Measurements from ENCODE around the gene NKD2.

NKD2 gene

GRCh38 chr5:1009359-1010180, 968 bp downstream of the NKD2 start:
- no peaks in the 10 kb centered on the region for H3K36me3 ChIP-seq (ENCODE audit: control insufficient read depth, insufficient read depth, low read length)
- peaks cover 55% of the 10 kb centered on the region for H3K27me3 ChIP-seq (ENCODE audit: control insufficient read depth, insufficient read depth, low read length)
- H3K9me3 ChIP-seq (ENCODE audit: control insufficient read depth, insufficient read depth, low read depth, low read length) = no peaks in the 10 kb centered on the region
- H3K27ac ChIP-seq (ENCODE audit: low read depth, low read length) = no peak overlapping the region
- peak overlapping the region; percentile 48 for H3K4me3 ChIP-seq (ENCODE audit: low read depth, low read length)
- no peak overlapping the region for H3K9ac ChIP-seq (ENCODE audit: low read length)
- peaks cover 22% of the 10 kb centered on the region for H3K4me1 ChIP-seq (ENCODE audit: control insufficient read depth, insufficient read depth, low read length)

GRCh38 chr5:1010181-1010510, 1.5 kb downstream of the NKD2 start:
- Histone ChIP-seq H3K36me3 (ENCODE audit: control insufficient read depth, insufficient read depth, low read length) (no peaks in the 10 kb centered on the region), H3K27ac (ENCODE audit: low read depth, low read length) (no peak overlapping the region), H3K27me3 (ENCODE audit: control insufficient read depth, insufficient read depth, low read length) (peaks cover 49% of the 10 kb centered on the region), H3K4me1 (ENCODE audit: control insufficient read depth, insufficient read depth, low read length) (peaks cover 22% of the 10 kb centered on the region), H3K9ac (ENCODE audit: low read length) (no peak overlapping the region), H3K4me3 (ENCODE audit: low read depth, low read length) (peak overlapping the region; percentile 48; the same call in 1 of the 2 replicates), H3K9me3 (ENCODE audit: control insufficient read depth, insufficient read depth, low read depth, low read length) (no peaks in the 10 kb centered on the region)

- H3K4me3 ChIP-seq (ENCODE audit: low read depth, low read length) = no peak overlapping the region
- H3K9me3 ChIP-seq (ENCODE audit: control insufficient read depth, insufficient read depth, low read depth, low read length) = no peaks in the 10 kb centered on the region
- H3K27ac ChIP-seq (ENCODE audit: low read depth, low read length) = no peak overlapping the region
- H3K9ac ChIP-seq (ENCODE audit: low read length) = no peak overlapping the region
- peaks cover 44% of the 10 kb centered on the region for H3K27me3 ChIP-seq (ENCODE audit: control insufficient read depth, insufficient read depth, low read length)
- H3K36me3 ChIP-seq (ENCODE audit: control insufficient read depth, insufficient read depth, low read length) = no peaks in the 10 kb centered on the region
- H3K4me1 ChIP-seq (ENCODE audit: control insufficient read depth, insufficient read depth, low read length) = peaks cover 22% of the 10 kb centered on the region
Observed at GRCh38 chr5:1010641-1011046, 2.0 kb downstream of the NKD2 start.

GRCh38 chr5:1011226-1011631, 2.6 kb downstream of the NKD2 start:
- Histone ChIP-seq H3K36me3 (ENCODE audit: control insufficient read depth, insufficient read depth, low read length) (no peaks in the 10 kb centered on the region), H3K9me3 (ENCODE audit: control insufficient read depth, insufficient read depth, low read depth, low read length) (no peaks in the 10 kb centered on the region), H3K27ac (ENCODE audit: low read depth, low read length) (no peak overlapping the region), H3K4me3 (ENCODE audit: low read depth, low read length) (no peak overlapping the region), H3K4me1 (ENCODE audit: control insufficient read depth, insufficient read depth, low read length) (peaks cover 22% of the 10 kb centered on the region), H3K9ac (ENCODE audit: low read length) (no peak overlapping the region), H3K27me3 (ENCODE audit: control insufficient read depth, insufficient read depth, low read length) (peaks cover 39% of the 10 kb centered on the region)

GRCh38 chr5:1011741-1012312, 3.2 kb downstream of the NKD2 start:
- no peaks in the 10 kb centered on the region for H3K9me3 ChIP-seq (ENCODE audit: control insufficient read depth, insufficient read depth, low read depth, low read length)
- H3K27ac ChIP-seq (ENCODE audit: low read depth, low read length) = no peak overlapping the region
- peaks cover 33% of the 10 kb centered on the region for H3K27me3 ChIP-seq (ENCODE audit: control insufficient read depth, insufficient read depth, low read length)
- no peak overlapping the region for H3K9ac ChIP-seq (ENCODE audit: low read length)
- H3K4me3 ChIP-seq (ENCODE audit: low read depth, low read length) = no peak overlapping the region
- H3K4me1 ChIP-seq (ENCODE audit: control insufficient read depth, insufficient read depth, low read length) = peaks cover 22% of the 10 kb centered on the region
- H3K36me3 ChIP-seq (ENCODE audit: control insufficient read depth, insufficient read depth, low read length) = no peaks in the 10 kb centered on the region

- H3K4me3 ChIP-seq (ENCODE audit: low read depth, low read length) = no peak overlapping the region
- peaks cover 28% of the 10 kb centered on the region for H3K27me3 ChIP-seq (ENCODE audit: control insufficient read depth, insufficient read depth, low read length)
- H3K9ac ChIP-seq (ENCODE audit: low read length) = no peak overlapping the region
- no peaks in the 10 kb centered on the region for H3K36me3 ChIP-seq (ENCODE audit: control insufficient read depth, insufficient read depth, low read length)
- no peaks in the 10 kb centered on the region for H3K9me3 ChIP-seq (ENCODE audit: control insufficient read depth, insufficient read depth, low read depth, low read length)
- peaks cover 22% of the 10 kb centered on the region for H3K4me1 ChIP-seq (ENCODE audit: control insufficient read depth, insufficient read depth, low read length)
- no peak overlapping the region for H3K27ac ChIP-seq (ENCODE audit: low read depth, low read length)
Observed at GRCh38 chr5:1012313-1012841, 3.8 kb downstream of the NKD2 start.

GRCh38 chr5:1012900-1013237, 4.3 kb downstream of the NKD2 start:
- Histone ChIP-seq H3K27ac (ENCODE audit: low read depth, low read length) (no peak overlapping the region), H3K4me3 (ENCODE audit: low read depth, low read length) (no peak overlapping the region), H3K27me3 (ENCODE audit: control insufficient read depth, insufficient read depth, low read length) (peaks cover 23% of the 10 kb centered on the region)

GRCh38 chr5:1013238-1013947, 4.8 kb downstream of the NKD2 start:
- Histone ChIP-seq H3K9ac (ENCODE audit: low read length) (no peak overlapping the region), H3K9me3 (ENCODE audit: control insufficient read depth, insufficient read depth, low read depth, low read length) (no peaks in the 10 kb centered on the region), H3K4me1 (ENCODE audit: control insufficient read depth, insufficient read depth, low read length) (peaks cover 16% of the 10 kb centered on the region), H3K27me3 (ENCODE audit: control insufficient read depth, insufficient read depth, low read length) (peaks cover 18% of the 10 kb centered on the region), H3K4me3 (ENCODE audit: low read depth, low read length) (no peak overlapping the region), H3K27ac (ENCODE audit: low read depth, low read length) (no peak overlapping the region), H3K36me3 (ENCODE audit: control insufficient read depth, insufficient read depth, low read length) (no peaks in the 10 kb centered on the region)

More at GRCh38 chr5:1012900-1013237, 4.3 kb downstream of the NKD2 start:
- Histone ChIP-seq H3K4me1 (ENCODE audit: control insufficient read depth, insufficient read depth, low read length) (peaks cover 20% of the 10 kb centered on the region), H3K9ac (ENCODE audit: low read length) (no peak overlapping the region), H3K36me3 (ENCODE audit: control insufficient read depth, insufficient read depth, low read length) (no peaks in the 10 kb centered on the region), H3K9me3 (ENCODE audit: control insufficient read depth, insufficient read depth, low read depth, low read length) (no peaks in the 10 kb centered on the region)

GRCh38 chr5:1013948-1014301, 5.3 kb downstream of the NKD2 start:
- Histone ChIP-seq H3K9ac (ENCODE audit: low read length) (no peak overlapping the region), H3K4me1 (ENCODE audit: control insufficient read depth, insufficient read depth, low read length) (peaks cover 15% of the 10 kb centered on the region), H3K9me3 (ENCODE audit: control insufficient read depth, insufficient read depth, low read depth, low read length) (no peaks in the 10 kb centered on the region), H3K4me3 (ENCODE audit: low read depth, low read length) (no peak overlapping the region), H3K27me3 (ENCODE audit: control insufficient read depth, insufficient read depth, low read length) (peaks cover 17% of the 10 kb centered on the region), H3K27ac (ENCODE audit: low read depth, low read length) (no peak overlapping the region), H3K36me3 (ENCODE audit: control insufficient read depth, insufficient read depth, low read length) (no peaks in the 10 kb centered on the region)

GRCh38 chr5:1014346-1014745, 5.7 kb downstream of the NKD2 start:
- Histone ChIP-seq H3K36me3 (ENCODE audit: control insufficient read depth, insufficient read depth, low read length) (no peaks in the 10 kb centered on the region), H3K27me3 (ENCODE audit: control insufficient read depth, insufficient read depth, low read length) (peaks cover 13% of the 10 kb centered on the region), H3K9me3 (ENCODE audit: control insufficient read depth, insufficient read depth, low read depth, low read length) (no peaks in the 10 kb centered on the region), H3K9ac (ENCODE audit: low read length) (no peak overlapping the region), H3K4me1 (ENCODE audit: control insufficient read depth, insufficient read depth, low read length) (peaks cover 15% of the 10 kb centered on the region), H3K27ac (ENCODE audit: low read depth, low read length) (no peak overlapping the region), H3K4me3 (ENCODE audit: low read depth, low read length) (no peak overlapping the region)

- Histone ChIP-seq H3K27me3 (ENCODE audit: control insufficient read depth, insufficient read depth, low read length) (peaks cover 9% of the 10 kb centered on the region), H3K9ac (ENCODE audit: low read length) (no peak overlapping the region), H3K4me1 (ENCODE audit: control insufficient read depth, insufficient read depth, low read length) (peaks cover 12% of the 10 kb centered on the region), H3K36me3 (ENCODE audit: control insufficient read depth, insufficient read depth, low read length) (no peaks in the 10 kb centered on the region), H3K4me3 (ENCODE audit: low read depth, low read length) (no peak overlapping the region), H3K27ac (ENCODE audit: low read depth, low read length) (no peak overlapping the region), H3K9me3 (ENCODE audit: control insufficient read depth, insufficient read depth, low read depth, low read length) (no peaks in the 10 kb centered on the region)
Observed at GRCh38 chr5:1014781-1015221, 6.2 kb downstream of the NKD2 start.
